HEK293 (cell line): ENCODE data around the gene YWHAG.

Experiments
- GFI1B ChIP-seq: fragments of 450-650 bp; formaldehyde crosslinking; IDR thresholded peaks from 2 replicates; pipeline ENCODE4 v1.5.1; 2016; ENCODE audit warnings: missing biosample characterization, missing genetic modification characterization
- KLF16 ChIP-seq: fragments of 450-650 bp; formaldehyde crosslinking; IDR thresholded peaks from 2 replicates; pipeline ENCODE4 v1.5.1; 2017; ENCODE audit warnings: missing biosample characterization, missing genetic modification characterization
- OVOL3 ChIP-seq: fragments of 450-650 bp; formaldehyde crosslinking; IDR thresholded peaks from 2 replicates; pipeline ENCODE4 v1.5.1; 2016; ENCODE audit warnings: missing biosample characterization, missing genetic modification characterization
- WT1 ChIP-seq: fragments of 450-650 bp; formaldehyde crosslinking; IDR thresholded peaks from 2 replicates; pipeline ENCODE4 v1.5.1; 2016; ENCODE audit warnings: missing biosample characterization, missing genetic modification characterization
- ZBTB8A ChIP-seq: fragments of 450-650 bp; formaldehyde crosslinking; IDR thresholded peaks from 2 replicates; pipeline ENCODE4 v1.5.1; 2016; ENCODE audit warnings: missing biosample characterization, missing genetic modification characterization
- ZFP41 ChIP-seq: fragments of 450-650 bp; formaldehyde crosslinking; IDR thresholded peaks from 2 replicates; pipeline ENCODE4 v1.5.1; 2016; ENCODE audit warnings: missing biosample characterization, missing genetic modification characterization, borderline replicate concordance
- ZNF16 ChIP-seq: fragments of 450-650 bp; formaldehyde crosslinking; IDR thresholded peaks from 2 replicates; pipeline ENCODE4 v1.5.1; 2016; ENCODE audit warnings: low read depth, missing biosample characterization, missing genetic modification characterization
- ZNF174 ChIP-seq: fragments of 450-650 bp; formaldehyde crosslinking; IDR thresholded peaks from 2 replicates; pipeline ENCODE4 v1.5.0; 2017; ENCODE audit warnings: missing biosample characterization, mild to moderate bottlenecking, missing genetic modification characterization
- ZNF202 ChIP-seq: fragments of 450-650 bp; formaldehyde crosslinking; IDR thresholded peaks from 2 replicates; pipeline ENCODE4 v1.5.1; 2016; ENCODE audit warnings: missing biosample characterization, missing genetic modification characterization, borderline replicate concordance
- ZNF221 ChIP-seq: fragments of 450-650 bp; formaldehyde crosslinking; IDR thresholded peaks from 2 replicates; pipeline ENCODE4 v1.5.1; 2017; ENCODE audit warnings: missing biosample characterization, missing genetic modification characterization, borderline replicate concordance
- ZNF24 ChIP-seq: fragments of 450-650 bp; formaldehyde crosslinking; IDR thresholded peaks from 2 replicates; pipeline ENCODE4 v1.5.1; 2016; ENCODE audit warnings: missing biosample characterization, missing genetic modification characterization
- ZNF341 ChIP-seq: fragments of 450-650 bp; formaldehyde crosslinking; IDR thresholded peaks from 2 replicates; pipeline ENCODE4; 2016; ENCODE audit warnings: low read depth, missing biosample characterization, missing genetic modification characterization
- ZNF514 ChIP-seq: fragments of 450-650 bp; formaldehyde crosslinking; IDR thresholded peaks from 2 replicates; pipeline ENCODE4 v1.5.1; 2016; ENCODE audit warnings: missing biosample characterization, missing genetic modification characterization
- ZNF549 ChIP-seq: fragments of 450-650 bp; IDR thresholded peaks from 2 replicates; pipeline ENCODE4 v1.5.1; 2018; ENCODE audit warnings: missing biosample characterization, missing genetic modification characterization, mild to moderate bottlenecking, inconsistent platforms, moderate library complexity
- ZNF558 ChIP-seq: fragments of 450-650 bp; formaldehyde crosslinking; IDR thresholded peaks from 2 replicates; pipeline ENCODE4 v1.5.1; 2016; ENCODE audit warnings: missing biosample characterization, missing genetic modification characterization
- ZNF571 ChIP-seq: fragments of 450-650 bp; formaldehyde crosslinking; IDR thresholded peaks from 2 replicates; pipeline ENCODE4 v1.5.0; 2017; ENCODE audit warnings: missing biosample characterization, missing genetic modification characterization
- ZNF621 ChIP-seq: fragments of 450-650 bp; formaldehyde crosslinking; IDR thresholded peaks from 2 replicates; pipeline ENCODE4 v1.5.1; 2017; ENCODE audit warnings: missing biosample characterization, missing genetic modification characterization
- ZNF626 ChIP-seq: fragments of 450-650 bp; sonication (Bioruptor Pico); formaldehyde crosslinking; IDR thresholded peaks from 2 replicates; pipeline ENCODE4 v1.5.1; 2018; ENCODE audit warnings: missing biosample characterization, missing genetic modification characterization, inconsistent platforms
- ZNF707 ChIP-seq: fragments of 450-650 bp; formaldehyde crosslinking; IDR thresholded peaks from 2 replicates; pipeline ENCODE4 v1.5.1; 2016; ENCODE audit warnings: missing biosample characterization, missing genetic modification characterization
- ZSCAN16 ChIP-seq: fragments of 450-650 bp; formaldehyde crosslinking; IDR thresholded peaks from 2 replicates; pipeline ENCODE4 v1.5.1; 2016; ENCODE audit warnings: missing biosample characterization, missing genetic modification characterization
- ZSCAN30 ChIP-seq: fragments of 450-650 bp; IDR thresholded peaks from 2 replicates; pipeline ENCODE4 v1.5.1; 2018; ENCODE audit warnings: missing biosample characterization, mild to moderate bottlenecking, missing genetic modification characterization, moderate library complexity
- ZXDB ChIP-seq: fragments of 450-650 bp; formaldehyde crosslinking; IDR thresholded peaks from 2 replicates; pipeline ENCODE4 v1.5.1; 2016; ENCODE audit warnings: missing biosample characterization, missing genetic modification characterization
- TF ChIP-seq, protein P1 (sequence below): fragments of 450-650 bp; formaldehyde crosslinking; IDR thresholded peaks from 2 replicates; pipeline ENCODE4 v1.5.1; 2016; ENCODE audit warnings: missing biosample characterization, missing genetic modification characterization
- TF ChIP-seq, protein P2 (sequence below): fragments of 450-650 bp; formaldehyde crosslinking; IDR thresholded peaks from 2 replicates; pipeline ENCODE4 v1.5.1; 2016; ENCODE audit warnings: missing biosample characterization, missing genetic modification characterization, borderline replicate concordance
- TF ChIP-seq, protein P3 (sequence below): fragments of 450-650 bp; formaldehyde crosslinking; IDR thresholded peaks from 2 replicates; pipeline ENCODE4 v1.5.0; 2017; ENCODE audit warnings: missing biosample characterization, missing genetic modification characterization, borderline replicate concordance
- TF ChIP-seq, protein P4 (sequence below): fragments of 450-650 bp; formaldehyde crosslinking; IDR thresholded peaks from 2 replicates; pipeline ENCODE4 v1.5.1; 2016; ENCODE audit warnings: missing biosample characterization, missing genetic modification characterization
- TF ChIP-seq, protein P5 (sequence below): fragments of 450-650 bp; formaldehyde crosslinking; IDR thresholded peaks from 2 replicates; pipeline ENCODE4 v1.5.1; 2017; ENCODE audit warnings: missing biosample characterization, missing genetic modification characterization
- TF ChIP-seq, protein P6 (sequence below): fragments of 450-650 bp; formaldehyde crosslinking; IDR thresholded peaks from 2 replicates; pipeline ENCODE4 v1.5.1; 2016; ENCODE audit warnings: missing biosample characterization, missing genetic modification characterization, borderline replicate concordance

Gene YWHAG

DNA sequence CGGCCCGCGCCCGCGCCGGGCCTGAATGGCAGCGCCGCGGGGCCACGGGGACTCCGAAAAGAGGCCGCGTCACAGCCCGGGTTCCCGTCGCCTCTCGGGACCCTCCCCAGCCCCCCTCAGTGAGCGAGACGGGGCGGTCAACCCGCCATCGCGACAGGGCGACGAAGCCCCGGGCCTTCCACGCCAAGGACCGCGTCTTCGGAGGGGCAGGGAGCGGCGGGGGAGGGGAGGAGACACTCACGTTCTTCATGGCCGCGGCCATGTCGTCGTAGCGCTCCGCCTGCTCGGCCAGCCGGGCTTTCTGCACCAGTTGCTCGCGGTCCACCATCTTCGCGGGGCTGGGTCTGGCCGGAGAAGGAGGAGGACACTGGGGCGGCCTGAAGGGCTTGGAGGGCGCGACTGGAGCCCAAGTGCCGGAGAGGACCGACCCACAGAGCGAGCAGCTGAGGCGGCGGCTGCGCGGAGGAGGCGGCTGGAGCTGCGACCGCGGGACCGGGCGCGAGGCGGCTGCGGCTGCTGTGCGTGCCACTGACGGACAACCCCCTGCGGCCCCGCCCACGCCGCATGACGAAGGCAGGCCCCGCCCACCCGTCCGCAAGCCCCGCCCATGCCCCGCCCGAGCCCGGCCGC lies at the start of gene YWHAG (continued):
- TF ChIP-seq, protein P1, sequence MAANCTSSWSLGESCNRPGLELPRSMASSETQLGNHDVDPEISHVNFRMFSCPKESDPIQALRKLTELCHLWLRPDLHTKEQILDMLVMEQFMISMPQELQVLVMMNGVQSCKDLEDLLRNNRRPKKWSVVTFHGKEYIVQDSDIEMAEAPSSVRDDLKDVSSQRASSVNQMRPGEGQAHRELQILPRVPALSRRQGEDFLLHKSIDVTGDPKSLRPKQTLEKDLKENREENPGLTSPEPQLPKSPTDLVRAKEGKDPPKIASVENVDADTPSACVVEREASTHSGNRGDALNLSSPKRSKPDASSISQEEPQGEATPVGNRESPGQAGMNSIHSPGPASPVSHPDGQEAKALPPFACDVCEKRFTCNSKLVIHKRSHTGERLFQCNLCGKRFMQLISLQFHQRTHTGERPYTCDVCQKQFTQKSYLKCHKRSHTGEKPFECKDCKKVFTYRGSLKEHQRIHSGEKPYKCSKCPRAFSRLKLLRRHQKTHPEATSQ (tag by site-specific recombination), result no peak
- TF ChIP-seq, protein P2, sequence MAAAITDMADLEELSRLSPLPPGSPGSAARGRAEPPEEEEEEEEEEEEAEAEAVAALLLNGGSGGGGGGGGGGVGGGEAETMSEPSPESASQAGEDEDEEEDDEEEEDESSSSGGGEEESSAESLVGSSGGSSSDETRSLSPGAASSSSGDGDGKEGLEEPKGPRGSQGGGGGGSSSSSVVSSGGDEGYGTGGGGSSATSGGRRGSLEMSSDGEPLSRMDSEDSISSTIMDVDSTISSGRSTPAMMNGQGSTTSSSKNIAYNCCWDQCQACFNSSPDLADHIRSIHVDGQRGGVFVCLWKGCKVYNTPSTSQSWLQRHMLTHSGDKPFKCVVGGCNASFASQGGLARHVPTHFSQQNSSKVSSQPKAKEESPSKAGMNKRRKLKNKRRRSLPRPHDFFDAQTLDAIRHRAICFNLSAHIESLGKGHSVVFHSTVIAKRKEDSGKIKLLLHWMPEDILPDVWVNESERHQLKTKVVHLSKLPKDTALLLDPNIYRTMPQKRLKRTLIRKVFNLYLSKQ, result no peak
- TF ChIP-seq ZNF514 (no peak), ZNF202 (no peak), ZNF174 (tag by site-specific recombination) (no peak), ZNF571 (tag by site-specific recombination) (no peak), ZNF221 (tag by site-specific recombination) (no peak), ZXDB (tag by site-specific recombination) (peak; percentile 60; the same call in 1 of the 2 replicates), GFI1B (no peak), ZNF626 (tag by site-specific recombination) (no peak), ZNF549 (tag by site-specific recombination) (no peak), ZNF707 (tag by site-specific recombination) (no peak), KLF16 (tag by site-specific recombination) (no peak; the same call in 1 of the 2 replicates), ZNF341 (no peak), ZNF16 (tag by site-specific recombination) (no peak), ZBTB8A (tag by site-specific recombination) (peak; percentile 52), ZNF24 (tag by site-specific recombination) (peak; percentile 40; the same call in 1 of the 2 replicates), ZNF621 (tag by site-specific recombination) (no peak), OVOL3 (tag by site-specific recombination) (peak; percentile 49; the same call in 1 of the 2 replicates), ZFP41 (tag by site-specific recombination) (no peak), ZSCAN16 (no peak), ZNF558 (tag by site-specific recombination) (no peak), WT1 (tag by site-specific recombination) (no peak; the same call in 1 of the 2 replicates), ZSCAN30 (tag by site-specific recombination) (0 out of 2 replicates have a peak, but pooled peaks have one; percentile 44)
- TF ChIP-seq, protein P3, sequence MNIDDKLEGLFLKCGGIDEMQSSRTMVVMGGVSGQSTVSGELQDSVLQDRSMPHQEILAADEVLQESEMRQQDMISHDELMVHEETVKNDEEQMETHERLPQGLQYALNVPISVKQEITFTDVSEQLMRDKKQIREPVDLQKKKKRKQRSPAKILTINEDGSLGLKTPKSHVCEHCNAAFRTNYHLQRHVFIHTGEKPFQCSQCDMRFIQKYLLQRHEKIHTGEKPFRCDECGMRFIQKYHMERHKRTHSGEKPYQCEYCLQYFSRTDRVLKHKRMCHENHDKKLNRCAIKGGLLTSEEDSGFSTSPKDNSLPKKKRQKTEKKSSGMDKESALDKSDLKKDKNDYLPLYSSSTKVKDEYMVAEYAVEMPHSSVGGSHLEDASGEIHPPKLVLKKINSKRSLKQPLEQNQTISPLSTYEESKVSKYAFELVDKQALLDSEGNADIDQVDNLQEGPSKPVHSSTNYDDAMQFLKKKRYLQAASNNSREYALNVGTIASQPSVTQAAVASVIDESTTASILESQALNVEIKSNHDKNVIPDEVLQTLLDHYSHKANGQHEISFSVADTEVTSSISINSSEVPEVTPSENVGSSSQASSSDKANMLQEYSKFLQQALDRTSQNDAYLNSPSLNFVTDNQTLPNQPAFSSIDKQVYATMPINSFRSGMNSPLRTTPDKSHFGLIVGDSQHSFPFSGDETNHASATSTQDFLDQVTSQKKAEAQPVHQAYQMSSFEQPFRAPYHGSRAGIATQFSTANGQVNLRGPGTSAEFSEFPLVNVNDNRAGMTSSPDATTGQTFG (tag by site-specific recombination), result no peak
- TF ChIP-seq, protein P4, sequence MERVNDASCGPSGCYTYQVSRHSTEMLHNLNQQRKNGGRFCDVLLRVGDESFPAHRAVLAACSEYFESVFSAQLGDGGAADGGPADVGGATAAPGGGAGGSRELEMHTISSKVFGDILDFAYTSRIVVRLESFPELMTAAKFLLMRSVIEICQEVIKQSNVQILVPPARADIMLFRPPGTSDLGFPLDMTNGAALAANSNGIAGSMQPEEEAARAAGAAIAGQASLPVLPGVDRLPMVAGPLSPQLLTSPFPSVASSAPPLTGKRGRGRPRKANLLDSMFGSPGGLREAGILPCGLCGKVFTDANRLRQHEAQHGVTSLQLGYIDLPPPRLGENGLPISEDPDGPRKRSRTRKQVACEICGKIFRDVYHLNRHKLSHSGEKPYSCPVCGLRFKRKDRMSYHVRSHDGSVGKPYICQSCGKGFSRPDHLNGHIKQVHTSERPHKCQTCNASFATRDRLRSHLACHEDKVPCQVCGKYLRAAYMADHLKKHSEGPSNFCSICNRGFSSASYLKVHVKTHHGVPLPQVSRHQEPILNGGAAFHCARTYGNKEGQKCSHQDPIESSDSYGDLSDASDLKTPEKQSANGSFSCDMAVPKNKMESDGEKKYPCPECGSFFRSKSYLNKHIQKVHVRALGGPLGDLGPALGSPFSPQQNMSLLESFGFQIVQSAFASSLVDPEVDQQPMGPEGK (tag by site-specific recombination), result no peak; the same call in 1 of the 2 replicates
- TF ChIP-seq, protein P5, sequence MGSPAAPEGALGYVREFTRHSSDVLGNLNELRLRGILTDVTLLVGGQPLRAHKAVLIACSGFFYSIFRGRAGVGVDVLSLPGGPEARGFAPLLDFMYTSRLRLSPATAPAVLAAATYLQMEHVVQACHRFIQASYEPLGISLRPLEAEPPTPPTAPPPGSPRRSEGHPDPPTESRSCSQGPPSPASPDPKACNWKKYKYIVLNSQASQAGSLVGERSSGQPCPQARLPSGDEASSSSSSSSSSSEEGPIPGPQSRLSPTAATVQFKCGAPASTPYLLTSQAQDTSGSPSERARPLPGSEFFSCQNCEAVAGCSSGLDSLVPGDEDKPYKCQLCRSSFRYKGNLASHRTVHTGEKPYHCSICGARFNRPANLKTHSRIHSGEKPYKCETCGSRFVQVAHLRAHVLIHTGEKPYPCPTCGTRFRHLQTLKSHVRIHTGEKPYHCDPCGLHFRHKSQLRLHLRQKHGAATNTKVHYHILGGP (tag by site-specific recombination), result no peak
- TF ChIP-seq, protein P6, sequence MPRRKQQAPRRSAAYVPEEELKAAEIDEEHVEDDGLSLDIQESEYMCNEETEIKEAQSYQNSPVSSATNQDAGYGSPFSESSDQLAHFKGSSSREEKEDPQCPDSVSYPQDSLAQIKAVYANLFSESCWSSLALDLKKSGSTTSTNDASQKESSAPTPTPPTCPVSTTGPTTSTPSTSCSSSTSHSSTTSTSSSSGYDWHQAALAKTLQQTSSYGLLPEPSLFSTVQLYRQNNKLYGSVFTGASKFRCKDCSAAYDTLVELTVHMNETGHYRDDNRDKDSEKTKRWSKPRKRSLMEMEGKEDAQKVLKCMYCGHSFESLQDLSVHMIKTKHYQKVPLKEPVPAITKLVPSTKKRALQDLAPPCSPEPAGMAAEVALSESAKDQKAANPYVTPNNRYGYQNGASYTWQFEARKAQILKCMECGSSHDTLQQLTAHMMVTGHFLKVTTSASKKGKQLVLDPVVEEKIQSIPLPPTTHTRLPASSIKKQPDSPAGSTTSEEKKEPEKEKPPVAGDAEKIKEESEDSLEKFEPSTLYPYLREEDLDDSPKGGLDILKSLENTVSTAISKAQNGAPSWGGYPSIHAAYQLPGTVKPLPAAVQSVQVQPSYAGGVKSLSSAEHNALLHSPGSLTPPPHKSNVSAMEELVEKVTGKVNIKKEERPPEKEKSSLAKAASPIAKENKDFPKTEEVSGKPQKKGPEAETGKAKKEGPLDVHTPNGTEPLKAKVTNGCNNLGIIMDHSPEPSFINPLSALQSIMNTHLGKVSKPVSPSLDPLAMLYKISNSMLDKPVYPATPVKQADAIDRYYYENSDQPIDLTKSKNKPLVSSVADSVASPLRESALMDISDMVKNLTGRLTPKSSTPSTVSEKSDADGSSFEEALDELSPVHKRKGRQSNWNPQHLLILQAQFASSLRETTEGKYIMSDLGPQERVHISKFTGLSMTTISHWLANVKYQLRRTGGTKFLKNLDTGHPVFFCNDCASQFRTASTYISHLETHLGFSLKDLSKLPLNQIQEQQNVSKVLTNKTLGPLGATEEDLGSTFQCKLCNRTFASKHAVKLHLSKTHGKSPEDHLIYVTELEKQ (tag by site-specific recombination), result no peak
